AG10803 (cell line): ENCODE results near the gene ESR2.

Experiments used
- DNase-seq: peaks from one replicate; pipeline ENCODE4 v3.0.0; 2010; ENCODE audit warnings: low read depth
- H3K4me3 ChIP-seq: 2 replicates; pipeline ENCODE4 v1.5.1; 2011; ENCODE audit warnings: mild to moderate bottlenecking, low read length, control low read depth
- TF ChIP-seq, protein P1 (sequence below): conservative IDR thresholded peaks from 2 replicates; pipeline ENCODE4 v1.5.1; 2011; ENCODE audit warnings: mild to moderate bottlenecking, low read length, control low read depth, inconsistent platforms

The ESR2 gene

DNA sequence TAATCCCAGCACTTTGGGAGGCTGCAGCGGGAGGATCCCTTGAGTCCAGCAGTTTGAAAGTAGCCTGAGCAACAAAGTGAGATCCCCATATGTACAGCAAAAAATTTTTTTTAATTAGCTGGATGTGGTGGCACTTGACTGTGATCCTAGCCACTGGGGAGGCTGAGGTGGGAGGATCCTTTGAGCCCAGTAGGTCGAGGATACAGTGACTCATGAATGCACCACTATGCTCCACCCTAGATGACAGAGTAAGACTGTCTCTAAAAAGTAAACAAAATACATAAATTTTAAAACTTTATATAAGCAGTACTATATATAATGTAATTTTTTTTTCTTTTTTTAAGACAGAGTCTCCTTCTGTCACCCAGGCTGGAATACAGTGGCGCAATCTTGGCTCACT is 115.4 kb downstream of the ESR2 start:
- no peak overlapping the region for H3K4me3 ChIP-seq
- DNase-seq: no peak
- TF ChIP-seq, protein P1, sequence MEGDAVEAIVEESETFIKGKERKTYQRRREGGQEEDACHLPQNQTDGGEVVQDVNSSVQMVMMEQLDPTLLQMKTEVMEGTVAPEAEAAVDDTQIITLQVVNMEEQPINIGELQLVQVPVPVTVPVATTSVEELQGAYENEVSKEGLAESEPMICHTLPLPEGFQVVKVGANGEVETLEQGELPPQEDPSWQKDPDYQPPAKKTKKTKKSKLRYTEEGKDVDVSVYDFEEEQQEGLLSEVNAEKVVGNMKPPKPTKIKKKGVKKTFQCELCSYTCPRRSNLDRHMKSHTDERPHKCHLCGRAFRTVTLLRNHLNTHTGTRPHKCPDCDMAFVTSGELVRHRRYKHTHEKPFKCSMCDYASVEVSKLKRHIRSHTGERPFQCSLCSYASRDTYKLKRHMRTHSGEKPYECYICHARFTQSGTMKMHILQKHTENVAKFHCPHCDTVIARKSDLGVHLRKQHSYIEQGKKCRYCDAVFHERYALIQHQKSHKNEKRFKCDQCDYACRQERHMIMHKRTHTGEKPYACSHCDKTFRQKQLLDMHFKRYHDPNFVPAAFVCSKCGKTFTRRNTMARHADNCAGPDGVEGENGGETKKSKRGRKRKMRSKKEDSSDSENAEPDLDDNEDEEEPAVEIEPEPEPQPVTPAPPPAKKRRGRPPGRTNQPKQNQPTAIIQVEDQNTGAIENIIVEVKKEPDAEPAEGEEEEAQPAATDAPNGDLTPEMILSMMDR: no peak

DNA sequence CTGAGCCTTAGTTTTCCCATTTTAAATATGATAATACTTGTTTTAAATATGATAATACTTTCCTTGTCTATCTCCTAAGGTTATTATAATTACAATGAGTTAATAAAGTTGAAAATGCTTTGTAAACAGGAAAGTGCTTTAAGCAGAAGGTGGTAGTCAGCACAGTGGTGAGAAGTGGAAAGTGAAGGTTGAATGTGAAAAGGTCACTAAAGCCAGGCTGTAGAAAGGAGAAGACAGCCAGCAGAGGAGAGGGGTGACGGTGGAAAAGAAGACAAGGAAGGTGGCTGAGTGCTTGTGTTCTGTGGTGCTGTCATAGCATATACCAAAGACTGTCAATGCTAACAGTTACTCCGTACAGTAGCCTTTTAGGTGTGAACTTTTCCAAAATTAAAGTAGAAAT is 117.8 kb downstream of the ESR2 start:
- no peak overlapping the region for H3K4me3 ChIP-seq

DNA sequence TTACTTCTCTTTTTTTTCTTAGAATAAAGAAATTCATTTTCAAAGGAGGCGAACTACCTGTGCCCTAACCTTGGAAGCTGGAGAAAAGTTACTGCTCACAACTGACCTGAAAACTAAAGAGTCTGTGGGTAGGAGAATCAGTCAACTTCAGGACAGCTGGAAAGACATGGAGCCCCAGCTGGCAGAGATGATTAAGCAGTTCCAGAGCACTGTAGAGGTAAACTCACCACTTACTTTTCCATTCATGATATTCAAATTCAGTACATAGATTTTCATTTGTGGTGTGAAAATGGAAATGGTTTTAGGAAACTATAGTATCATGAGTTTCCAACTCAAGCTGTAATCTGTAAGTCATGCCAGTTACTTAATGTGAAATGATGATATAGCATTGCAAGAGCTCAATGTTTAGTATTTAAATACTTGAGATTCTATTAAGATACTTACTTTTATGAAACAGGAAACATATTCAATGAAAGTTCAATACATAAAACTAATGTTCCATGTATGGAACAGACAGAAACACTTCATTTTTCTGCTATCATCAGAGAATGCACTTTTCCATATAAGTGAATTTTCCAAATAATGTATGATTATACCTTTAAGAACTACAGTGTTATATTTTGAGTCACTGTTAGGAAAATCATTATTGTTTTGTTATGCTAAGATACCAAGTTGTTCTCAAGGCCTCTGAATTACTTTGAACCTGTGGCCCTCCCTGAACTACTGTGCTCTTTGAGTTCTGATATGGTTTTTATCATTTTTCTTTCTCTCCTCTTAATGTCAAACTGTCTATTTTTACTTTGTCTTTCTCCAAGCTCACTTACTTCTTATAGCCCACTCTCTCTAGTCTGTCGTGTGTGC is 119.0 kb downstream of the ESR2 start:
- TF ChIP-seq, protein P1: no peak
- DNase-seq: no peak
- no peak overlapping the region for H3K4me3 ChIP-seq

More for the DNA sequence above, 117.8 kb downstream of the ESR2 start:
- DNase-seq: no peak
- TF ChIP-seq, protein P1: no peak

DNA sequence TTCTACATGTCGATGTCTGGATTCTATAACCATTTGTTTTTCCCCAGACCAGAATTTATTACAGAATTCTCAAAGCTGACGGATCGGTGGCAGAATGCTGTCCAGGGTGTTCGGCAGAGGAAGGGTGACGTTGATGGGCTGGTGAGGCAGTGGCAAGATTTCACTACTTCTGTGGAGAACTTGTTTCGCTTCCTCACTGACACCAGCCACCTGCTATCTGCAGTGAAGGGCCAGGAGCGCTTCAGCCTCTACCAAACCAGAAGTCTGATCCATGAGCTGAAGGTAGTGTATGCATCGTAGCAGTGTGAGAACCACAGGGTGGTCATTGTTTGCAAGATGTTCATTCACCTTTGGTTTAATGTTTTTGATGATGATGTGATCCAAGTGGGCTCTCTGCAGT is 124.0 kb downstream of the ESR2 start:
- no peak for DNase-seq
- H3K4me3 ChIP-seq: no peak overlapping the region
- TF ChIP-seq, protein P1: no peak

DNA sequence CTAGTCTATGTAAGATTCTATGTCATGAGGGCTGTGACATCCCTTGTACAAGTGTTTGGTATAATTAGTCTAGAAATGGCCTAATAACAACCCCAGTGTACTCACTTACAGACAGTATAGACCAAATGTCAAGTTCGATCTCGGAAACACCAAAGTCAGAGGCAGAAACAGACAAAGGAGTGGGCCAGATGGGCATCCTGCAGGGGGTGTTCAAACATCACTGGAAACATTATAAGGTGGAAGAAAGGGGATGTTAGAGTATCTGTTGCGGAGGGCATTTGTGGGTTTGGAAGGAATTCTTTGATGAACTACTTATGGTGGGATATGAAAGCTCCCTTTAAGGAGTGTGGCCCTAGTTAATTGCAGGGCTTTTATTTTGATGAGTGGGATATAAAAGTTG is 134.6 kb downstream of the ESR2 start:
- TF ChIP-seq, protein P1: no peak
- H3K4me3 ChIP-seq: no peak overlapping the region
- DNase-seq: no peak

DNA sequence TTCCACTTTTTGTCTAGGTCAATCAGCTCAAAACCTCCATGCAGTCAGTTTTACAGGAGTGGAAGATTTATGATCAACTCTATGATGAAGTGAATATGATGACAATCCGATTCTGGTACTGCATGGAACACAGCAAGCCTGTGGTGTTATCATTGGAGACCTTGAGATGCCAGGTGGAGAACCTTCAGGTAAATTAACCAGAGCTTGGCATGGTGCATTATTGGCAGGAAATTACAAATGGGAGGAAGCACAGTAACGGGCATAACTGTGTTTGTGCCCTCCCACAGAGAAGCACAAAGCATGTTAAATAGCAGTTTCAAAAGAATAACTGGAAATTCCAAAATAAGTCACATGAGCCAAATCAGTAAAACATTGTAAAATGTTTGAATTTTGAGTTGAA is 135.6 kb downstream of the ESR2 start:
- no peak overlapping the region for H3K4me3 ChIP-seq
- TF ChIP-seq, protein P1: no peak
- DNase-seq: no peak

DNA sequence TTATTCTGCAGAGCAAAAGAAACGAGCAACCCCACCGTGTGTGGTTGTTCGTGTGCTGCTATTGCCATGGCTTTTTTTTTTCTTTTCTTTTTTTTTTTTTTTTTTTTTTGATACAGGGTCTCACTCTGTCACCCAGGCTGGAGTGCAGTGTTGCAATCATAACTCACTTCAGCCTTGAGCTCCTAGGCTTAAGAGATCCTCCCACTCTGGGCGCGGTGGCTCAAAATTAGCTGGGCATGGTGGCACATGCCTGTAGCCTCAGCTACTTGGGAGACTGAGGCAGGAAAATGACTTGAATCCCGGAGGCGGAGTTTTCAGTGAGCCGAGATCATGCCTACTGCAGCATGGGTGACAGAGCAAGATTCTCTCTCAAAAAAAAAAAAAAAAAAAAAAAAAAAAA is 144.2 kb downstream of the ESR2 start:
- TF ChIP-seq, protein P1: no peak
- no peak for DNase-seq
- H3K4me3 ChIP-seq: no peak overlapping the region
